CMK (cell line): ENCODE data around the gene TIMP2.

ENCODE experiments used
- DNase-seq: peaks from one replicate; pipeline ENCODE4 v3.0.0-alpha.2; 2010; ENCODE audit warnings: low read depth

Gene TIMP2

DNA sequence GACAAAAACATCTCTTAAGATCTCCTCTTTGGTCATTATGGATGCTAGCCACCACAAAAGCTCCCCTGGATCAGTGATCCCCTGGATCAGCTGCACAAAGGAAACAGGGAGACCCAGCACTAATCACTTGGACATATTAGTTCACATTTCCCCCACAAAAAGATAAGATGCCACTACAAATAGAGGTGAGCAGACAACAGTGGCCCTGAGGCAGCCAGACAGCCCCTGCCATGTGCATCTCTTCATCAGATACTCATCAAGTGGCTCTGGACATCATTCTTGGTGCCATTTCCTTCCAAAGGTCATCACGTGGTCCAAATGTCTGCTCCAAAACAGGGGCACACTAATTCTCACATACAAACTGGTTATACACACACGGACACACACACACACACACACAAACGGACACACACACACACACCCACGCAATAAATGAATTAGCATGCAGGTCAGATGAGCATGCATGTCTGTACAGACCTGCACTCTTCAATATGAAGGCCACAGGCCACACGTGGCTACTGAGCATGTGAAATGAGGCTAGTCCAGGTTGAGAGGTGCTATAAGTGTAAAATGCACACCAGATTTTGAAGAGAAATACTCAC is 88.7 kb downstream of the TIMP2 start:
- DNase-seq: no peak

- no peak for DNase-seq
These were observed 90.6 kb downstream of the TIMP2 start for GRCh38 chr17:78834571-78834970.

DNA sequence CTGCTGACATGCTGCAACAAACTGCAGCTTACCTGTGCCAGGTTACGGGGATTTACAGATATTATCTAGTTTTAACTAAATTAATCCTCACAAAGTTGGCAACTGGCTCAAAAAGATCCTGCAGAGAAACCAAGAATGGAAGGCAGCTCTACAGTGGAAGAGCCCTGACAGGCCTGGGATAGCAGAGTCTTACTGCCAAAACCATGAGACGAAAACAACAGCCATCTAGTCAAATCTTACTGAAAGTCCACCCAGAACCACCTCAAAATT is 92.7 kb downstream of the TIMP2 start:
- DNase-seq: no peak

- no peak for DNase-seq
These were observed 93.3 kb downstream of the TIMP2 start for GRCh38 chr17:78831688-78832540.

GRCh38 chr17:78829477-78829876 is 95.7 kb downstream of the TIMP2 start:
- no peak for DNase-seq

- DNase-seq: no peak
These were observed 96.6 kb downstream of the TIMP2 start for GRCh38 chr17:78828470-78829185.

- no peak for DNase-seq
These were observed 98.2 kb downstream of the TIMP2 start for GRCh38 chr17:78826836-78827509.

DNA sequence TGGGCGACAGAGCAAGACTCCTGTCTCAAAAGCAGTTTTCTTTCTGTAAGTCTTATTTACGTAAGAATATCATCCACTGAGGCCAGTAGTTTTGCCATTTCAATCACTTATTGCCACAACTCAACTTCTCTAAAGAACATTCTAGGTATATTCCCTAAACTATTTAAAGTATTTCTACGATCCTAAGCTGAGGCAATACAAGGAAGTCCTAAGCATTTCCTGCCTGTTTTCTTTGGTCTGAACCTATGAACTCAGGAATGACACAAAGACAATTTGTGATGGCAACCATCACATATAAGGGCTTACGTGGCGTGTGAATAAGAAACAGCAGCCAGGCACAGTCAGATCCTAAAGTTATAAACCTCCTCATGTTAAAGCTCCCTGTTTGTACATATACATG is 98.8 kb downstream of the TIMP2 start:
- DNase-seq: no peak

DNA sequence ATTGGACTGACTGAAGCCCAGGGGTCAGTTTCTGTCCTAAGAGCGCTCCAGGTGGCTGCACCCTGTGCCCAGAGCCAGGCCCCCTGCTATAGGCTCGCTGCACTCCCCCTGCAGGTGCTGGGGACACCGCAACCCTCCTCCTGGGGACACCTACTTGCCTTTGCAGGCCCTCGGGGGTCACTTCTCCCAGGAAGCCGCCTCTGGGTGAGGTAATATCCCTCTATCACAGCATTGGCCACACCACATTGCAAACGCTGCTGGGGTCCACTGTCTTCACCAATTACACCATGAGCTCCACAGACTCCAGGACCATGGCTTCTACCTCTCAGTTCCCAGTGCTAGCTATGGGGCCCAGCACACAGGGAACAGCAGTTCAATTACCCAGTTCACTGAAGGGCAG is 99.5 kb downstream of the TIMP2 start:
- DNase-seq: no peak

DNA sequence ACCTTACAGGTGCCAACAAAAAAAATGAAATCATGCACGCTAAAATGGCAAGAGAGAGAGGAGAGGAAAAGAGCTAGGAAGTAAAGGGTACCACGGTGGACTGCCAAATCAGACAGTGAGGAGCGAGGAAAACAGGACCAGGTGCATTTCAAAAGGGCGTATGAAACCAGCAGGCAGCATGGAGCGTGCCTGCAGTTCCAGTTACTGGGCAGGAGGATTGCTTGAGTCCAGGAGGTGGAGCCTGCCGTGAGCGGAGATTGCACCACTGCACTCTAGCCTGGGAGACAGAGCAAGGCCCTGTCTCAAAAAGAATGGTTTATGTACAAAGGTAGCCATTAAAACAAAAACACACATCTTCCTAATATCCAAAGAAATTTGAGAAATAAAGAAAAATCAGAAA is 100.9 kb downstream of the TIMP2 start:
- no peak for DNase-seq

- no peak for DNase-seq
These were observed 101.7 kb downstream of the TIMP2 start for GRCh38 chr17:78823282-78824046.

DNA sequence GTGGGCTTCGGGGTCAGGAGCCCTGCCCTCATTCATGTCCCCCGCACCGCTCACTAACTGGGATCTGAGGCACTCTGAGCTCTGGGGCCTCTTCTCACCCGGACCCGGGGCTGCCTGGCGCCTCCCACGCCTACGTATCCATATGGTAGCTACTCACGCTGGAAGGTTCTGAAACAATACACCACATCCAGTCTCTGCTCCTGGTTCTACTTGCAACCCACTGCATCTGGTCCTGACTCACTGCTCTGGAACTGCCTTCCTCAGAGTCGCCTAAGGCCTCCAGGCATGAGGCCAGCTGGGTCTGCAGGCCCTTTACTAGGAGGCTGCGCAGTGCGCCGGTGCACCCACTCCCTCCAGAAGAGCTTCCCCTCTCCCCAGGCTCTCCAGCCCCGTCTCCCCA is 102.6 kb downstream of the TIMP2 start:
- no peak for DNase-seq

- no peak for DNase-seq
These were observed 103.2 kb downstream of the TIMP2 start for GRCh38 chr17:78821961-78822360.

DNA sequence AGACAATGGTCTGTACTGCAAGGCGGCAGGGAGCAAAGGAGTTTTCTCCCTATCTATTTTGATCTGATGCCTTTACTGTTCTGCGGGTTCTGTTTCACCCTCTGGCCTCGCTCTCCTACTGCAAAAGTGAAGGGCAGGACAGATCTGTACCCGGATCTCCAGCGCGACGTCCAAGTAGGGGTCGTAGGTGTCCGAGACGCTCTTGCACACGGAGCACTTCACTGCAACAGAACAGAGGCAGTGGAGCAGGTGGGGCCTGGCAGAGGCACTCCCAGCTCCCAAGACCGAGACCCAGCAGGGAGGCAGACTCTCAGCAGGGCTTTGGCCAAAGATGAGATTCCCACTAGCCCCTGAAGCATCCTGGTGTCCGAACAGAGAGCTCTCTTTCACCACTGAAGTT is 104.3 kb downstream of the TIMP2 start:
- DNase-seq: no peak

- no peak for DNase-seq
These were observed 105.1 kb downstream of the TIMP2 start for GRCh38 chr17:78819806-78820792.

DNA sequence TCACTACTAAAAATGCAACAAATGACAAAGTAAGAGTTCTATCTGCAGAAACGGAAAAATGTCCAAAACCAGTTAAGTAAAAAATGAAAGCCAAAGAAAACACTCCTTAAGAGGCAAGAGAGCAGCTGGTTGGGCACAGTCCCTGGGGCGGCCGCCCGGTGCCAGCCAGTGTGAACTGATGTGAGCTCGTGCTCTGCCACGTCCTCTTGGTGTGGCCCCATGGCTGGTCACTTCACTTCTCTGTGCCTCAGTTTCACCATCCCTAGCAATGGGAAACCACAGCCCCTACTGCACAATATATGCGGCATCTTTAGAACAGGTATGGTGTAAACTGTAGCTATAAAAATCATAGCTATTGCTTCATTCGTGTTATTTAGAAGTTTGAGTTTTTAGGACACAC is 105.8 kb downstream of the TIMP2 start:
- DNase-seq: no peak

- DNase-seq: no peak
These were observed 106.3 kb downstream of the TIMP2 start for GRCh38 chr17:78818932-78819331.

GRCh38 chr17:78818152-78818846 is 106.9 kb downstream of the TIMP2 start:
- DNase-seq: no peak

DNA sequence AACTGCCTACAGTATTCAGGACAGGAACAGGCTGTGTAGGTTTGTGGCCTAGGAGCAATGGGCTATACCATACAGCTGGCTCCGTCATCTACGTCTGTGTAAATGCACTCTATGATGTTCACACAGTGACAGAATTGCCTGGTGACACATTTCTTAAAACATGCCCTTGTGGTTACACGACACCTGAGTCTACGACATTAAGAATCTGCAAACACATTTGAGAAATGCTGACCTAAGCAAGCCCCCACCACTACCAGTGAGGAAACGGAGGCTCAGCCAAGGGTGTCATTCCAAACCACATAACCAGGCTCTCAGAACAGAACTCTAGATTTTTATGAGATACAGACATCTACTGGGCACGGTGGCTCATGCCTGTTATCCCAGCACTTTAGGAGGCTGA is 108.1 kb downstream of the TIMP2 start:
- DNase-seq: no peak

GRCh38 chr17:78815696-78816095 is 109.5 kb downstream of the TIMP2 start:
- no peak for DNase-seq
